GM12875 (cell line): ENCODE measurements around the gene CCNY.
"Not testable (repeated sequence)": the region's sequence is repeated elsewhere in the genome, so short reads cannot be mapped to it uniquely, and the experiment has no call there.

Experiments used
- H3K4me3 ChIP-seq: one replicate; pipeline ENCODE4 v1.5.1; 2011; ENCODE audit warnings: low read depth, low read length, control low read depth
- CTCF ChIP-seq: IDR thresholded peaks from 2 replicates; pipeline ENCODE4 v1.5.1; 2011; ENCODE audit warnings: low read depth, mild to moderate bottlenecking, control low read depth, inconsistent platforms, low read length, moderate library complexity, borderline replicate concordance; ENCODE audit not compliant: insufficient read depth

Gene CCNY

GRCh38 chr10:35398355-35398754, 62.0 kb downstream of the CCNY start:
- no peak overlapping the region for H3K4me3 ChIP-seq
- no peak for TF ChIP-seq CTCF

GRCh38 chr10:35398908-35399307, 62.6 kb downstream of the CCNY start:
- TF ChIP-seq CTCF, result no peak
- no peak overlapping the region for H3K4me3 ChIP-seq

GRCh38 chr10:35399414-35400009, 63.2 kb downstream of the CCNY start:
- no peak overlapping the region for H3K4me3 ChIP-seq
- TF ChIP-seq CTCF, result no peak

GRCh38 chr10:35400595-35401268, 64.4 kb downstream of the CCNY start:
- H3K4me3 ChIP-seq, result no peak overlapping the region
- TF ChIP-seq CTCF, result no peak

GRCh38 chr10:35403491-35403890, 67.2 kb downstream of the CCNY start:
- H3K4me3 ChIP-seq, result not testable (repeated sequence)

GRCh38 chr10:35404077-35404476, 67.8 kb downstream of the CCNY start:
- not testable (repeated sequence) for H3K4me3 ChIP-seq

- H3K4me3 ChIP-seq, result not testable (repeated sequence)
Observed at GRCh38 chr10:35406003-35406630, 69.8 kb downstream of the CCNY start.

GRCh38 chr10:35407696-35408095, 71.4 kb downstream of the CCNY start:
- H3K4me3 ChIP-seq, result not testable (repeated sequence)

- H3K4me3 ChIP-seq, result no peak overlapping the region
- no peak for TF ChIP-seq CTCF
Observed at GRCh38 chr10:35409094-35409582, 72.8 kb downstream of the CCNY start.
